GM23248 (cell line): Measurements from ENCODE around the gene TMEM174.

Source experiments
- EZH2 ChIP-seq: fragments of 200-600 bp; sonication (generic); IDR thresholded peaks from 2 replicates; pipeline ENCODE4 v1.6.1; 2018; ENCODE audit warnings: antibody characterized with exemption, mild to moderate bottlenecking; ENCODE audit not compliant: insufficient read depth, poor library complexity, severe bottlenecking
- EZH2phosphoT487 ChIP-seq: fragments of 200-600 bp; sonication (generic); IDR thresholded peaks from 2 replicates; pipeline ENCODE4 v1.6.1; 2018; ENCODE audit warnings: antibody characterized with exemption, moderate library complexity, mild to moderate bottlenecking, low read depth; ENCODE audit not compliant: insufficient read depth

GRCh38 chr5:73215891-73216610 is 43.1 kb downstream of the TMEM174 start:
- no peak for TF ChIP-seq EZH2phosphoT487
- TF ChIP-seq EZH2 = no peak
